CD4-positive, alpha-beta T cell treated with Interleukin-10 for 1 hour (primary cell): ENCODE data around the gene PTPRR.

ENCODE experiments used
- DNase-seq: peaks from one replicate; pipeline ENCODE4 v3.0.0-alpha.2; 2020

The PTPRR gene

GRCh38 chr12:70908978-70909377, 11.6 kb downstream of the PTPRR start:
- DNase-seq: no peak

GRCh38 chr12:70907412-70907811, 13.1 kb downstream of the PTPRR start:
- no peak for DNase-seq

GRCh38 chr12:70895956-70896355, 24.6 kb downstream of the PTPRR start:
- no peak for DNase-seq

GRCh38 chr12:70892593-70892992, 27.9 kb downstream of the PTPRR start:
- no peak for DNase-seq

GRCh38 chr12:70890895-70891832, 29.4 kb downstream of the PTPRR start:
- no peak for DNase-seq

GRCh38 chr12:70885956-70886355, 34.6 kb downstream of the PTPRR start:
- DNase-seq: no peak

GRCh38 chr12:70883855-70884254, 36.7 kb downstream of the PTPRR start:
- DNase-seq: no peak

GRCh38 chr12:70880744-70881143, 39.8 kb downstream of the PTPRR start:
- no peak for DNase-seq

GRCh38 chr12:70876952-70877351, 43.6 kb downstream of the PTPRR start:
- DNase-seq: no peak

GRCh38 chr12:70875628-70876027, 44.9 kb downstream of the PTPRR start:
- no peak for DNase-seq

- no peak for DNase-seq
Observed at GRCh38 chr12:70854881-70855568, 65.5 kb downstream of the PTPRR start.

GRCh38 chr12:70854138-70854537, 66.4 kb downstream of the PTPRR start:
- DNase-seq: no peak

GRCh38 chr12:70853326-70853725, 67.2 kb downstream of the PTPRR start:
- DNase-seq: no peak

GRCh38 chr12:70852416-70853150, 68.0 kb downstream of the PTPRR start:
- DNase-seq: no peak

- DNase-seq: no peak
Observed at GRCh38 chr12:70849265-70849960, 71.1 kb downstream of the PTPRR start.

GRCh38 chr12:70847871-70848270, 72.7 kb downstream of the PTPRR start:
- DNase-seq: no peak

GRCh38 chr12:70845268-70845667, 75.3 kb downstream of the PTPRR start:
- no peak for DNase-seq

- DNase-seq: no peak
Observed at GRCh38 chr12:70843363-70843762, 77.2 kb downstream of the PTPRR start.

GRCh38 chr12:70842942-70843341, 77.6 kb downstream of the PTPRR start:
- no peak for DNase-seq

- DNase-seq: no peak
Observed at GRCh38 chr12:70842136-70842535, 78.4 kb downstream of the PTPRR start.

GRCh38 chr12:70840656-70841350, 79.7 kb downstream of the PTPRR start:
- DNase-seq: no peak

- DNase-seq: no peak
Observed at GRCh38 chr12:70839544-70839943, 81.0 kb downstream of the PTPRR start.
